ENCODE results near the gene SIX5.
"Not testable (repeated sequence)": the region's sequence is repeated elsewhere in the genome, so short reads cannot be mapped to it uniquely, and the experiment has no call there.

Gene SIX5

DNA sequence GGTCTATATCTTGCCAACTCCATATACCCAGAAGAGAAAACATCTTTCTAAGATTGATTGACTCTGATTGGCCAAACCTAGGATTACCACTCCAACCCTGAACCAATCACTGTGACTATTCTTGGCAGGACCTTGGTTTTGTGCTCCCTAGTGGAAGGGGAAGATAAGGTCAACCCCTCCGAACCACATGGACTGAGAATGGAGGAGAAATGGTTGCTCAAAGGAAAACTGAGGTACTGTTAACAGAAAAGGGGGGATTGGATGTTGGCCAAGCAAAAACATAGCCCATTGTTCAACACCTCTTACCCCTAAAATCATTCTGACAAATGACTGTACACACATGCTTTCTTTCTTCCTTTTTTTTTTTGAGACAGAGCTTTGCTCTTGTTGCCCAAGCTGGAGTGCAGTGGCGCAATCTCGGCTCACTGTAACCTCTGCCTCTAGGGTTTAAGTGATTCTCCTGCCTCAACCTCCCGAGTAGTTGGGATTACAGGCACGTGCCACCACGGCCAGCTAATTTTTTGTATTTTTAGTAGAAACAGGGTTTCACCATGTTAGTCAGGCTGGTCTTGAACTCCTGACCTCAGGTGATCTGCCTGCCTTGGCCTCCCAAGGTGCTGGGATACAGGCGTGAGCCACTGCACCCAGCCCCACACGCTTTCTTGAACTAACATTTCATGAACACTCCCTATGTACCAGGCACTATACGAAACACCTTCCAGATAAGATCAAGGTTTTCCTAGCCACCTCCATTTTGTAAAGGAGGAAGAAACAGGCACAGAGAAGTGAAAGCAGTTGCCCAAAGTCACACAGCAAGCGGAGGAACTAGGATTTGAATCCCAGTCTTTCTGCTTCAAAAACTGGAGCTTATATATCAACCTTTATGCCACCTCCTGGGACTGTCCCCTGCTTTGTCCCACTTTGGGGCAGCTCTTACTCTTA, 29.3 kb downstream of the SIX5 start:
- Histone ChIP-seq H3K4me1 (ENCODE audit: control insufficient read depth in 2 of 2, insufficient read depth in 2 of 2, low read length in 2 of 2) (no peaks in the 10 kb centered on the region), H3K27ac (ENCODE audit: low read depth in 2 of 2, low read length in 2 of 2) (no peak overlapping the region), H3K9me3 (ENCODE audit: control insufficient read depth in 2 of 2, low read length in 2 of 2) (no peaks in the 10 kb centered on the region)

DNA sequence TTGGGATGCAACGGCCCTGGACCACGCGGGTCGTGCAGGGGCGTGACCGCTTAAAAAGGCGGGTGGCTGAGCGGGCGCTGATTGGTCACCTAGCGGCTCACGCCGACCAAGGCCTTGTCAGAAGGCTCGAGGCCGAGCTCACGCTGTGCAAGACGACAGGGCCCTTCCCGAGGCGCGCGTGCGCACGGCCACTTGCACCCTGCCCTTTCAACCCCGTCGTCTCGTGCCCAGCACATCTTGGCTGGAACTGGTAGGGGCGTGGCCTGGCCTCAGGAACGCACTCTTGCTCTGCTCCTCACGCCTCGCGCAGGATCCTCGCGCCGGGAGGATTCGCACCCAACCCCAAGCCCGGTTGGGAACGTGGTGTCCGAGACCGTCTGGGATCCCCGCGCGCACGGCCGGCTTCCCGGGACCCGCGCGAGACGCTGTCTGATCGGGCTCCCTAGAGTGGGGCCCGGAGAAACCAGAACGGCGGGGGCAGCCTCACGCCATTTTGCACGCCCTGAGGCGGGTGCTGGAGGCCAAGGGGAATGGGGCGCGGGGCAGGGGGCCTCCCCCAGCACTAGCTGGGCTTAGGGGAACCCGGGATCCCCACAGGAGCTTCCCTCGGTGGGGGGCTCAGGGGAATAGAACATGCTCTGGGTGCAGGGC, 35.8 kb downstream of the SIX5 start, which contains the start of gene MEIOSIN:
MEIOSIN (plus strand) TSS at position 280 of the 651 bp plus-strand sequence. CDS start 1,938 bp downstream, outside the sequence.
- Histone ChIP-seq H3K9ac (ENCODE audit: low read depth in 1 of 2, low read length in 2 of 2) (no peak within 1 kb of the TSS), H3K27ac (ENCODE audit: low read depth in 2 of 2, low read length in 2 of 2) (no peak within 1 kb of the TSS), H3K4me3 (ENCODE audit: low read length in 2 of 2) (no peak within 1 kb of the TSS), H3K4me1 (ENCODE audit: control insufficient read depth in 2 of 2, insufficient read depth in 2 of 2, low read length in 2 of 2) (peaks cover 7 to 11% of the 10 kb centered on the region in 2 donors), H3K9me3 (ENCODE audit: control insufficient read depth in 2 of 2, low read length in 2 of 2) (no peaks in the 10 kb centered on the region), H3K27me3 (ENCODE audit: control insufficient read depth in 2 of 2, insufficient read depth in 2 of 2, low read length in 2 of 2) (no peaks in the 10 kb centered on the region), H3K36me3 (ENCODE audit: control insufficient read depth in 2 of 2, insufficient read depth in 2 of 2, low read length in 2 of 2) (no peaks in the 10 kb centered on the region)

More for the DNA sequence above, 29.3 kb downstream of the SIX5 start:
- Histone ChIP-seq H3K36me3 (ENCODE audit: control insufficient read depth in 2 of 2, insufficient read depth in 2 of 2, low read length in 2 of 2) (no peaks in the 10 kb centered on the region), H3K9ac (ENCODE audit: low read depth in 1 of 2, low read length in 2 of 2) (no peak overlapping the region), H3K27me3 (ENCODE audit: control insufficient read depth in 2 of 2, insufficient read depth in 2 of 2, low read length in 2 of 2) (no peaks in the 10 kb centered on the region), H3K4me3 (ENCODE audit: low read length in 2 of 2) (no peak overlapping the region)

DNA sequence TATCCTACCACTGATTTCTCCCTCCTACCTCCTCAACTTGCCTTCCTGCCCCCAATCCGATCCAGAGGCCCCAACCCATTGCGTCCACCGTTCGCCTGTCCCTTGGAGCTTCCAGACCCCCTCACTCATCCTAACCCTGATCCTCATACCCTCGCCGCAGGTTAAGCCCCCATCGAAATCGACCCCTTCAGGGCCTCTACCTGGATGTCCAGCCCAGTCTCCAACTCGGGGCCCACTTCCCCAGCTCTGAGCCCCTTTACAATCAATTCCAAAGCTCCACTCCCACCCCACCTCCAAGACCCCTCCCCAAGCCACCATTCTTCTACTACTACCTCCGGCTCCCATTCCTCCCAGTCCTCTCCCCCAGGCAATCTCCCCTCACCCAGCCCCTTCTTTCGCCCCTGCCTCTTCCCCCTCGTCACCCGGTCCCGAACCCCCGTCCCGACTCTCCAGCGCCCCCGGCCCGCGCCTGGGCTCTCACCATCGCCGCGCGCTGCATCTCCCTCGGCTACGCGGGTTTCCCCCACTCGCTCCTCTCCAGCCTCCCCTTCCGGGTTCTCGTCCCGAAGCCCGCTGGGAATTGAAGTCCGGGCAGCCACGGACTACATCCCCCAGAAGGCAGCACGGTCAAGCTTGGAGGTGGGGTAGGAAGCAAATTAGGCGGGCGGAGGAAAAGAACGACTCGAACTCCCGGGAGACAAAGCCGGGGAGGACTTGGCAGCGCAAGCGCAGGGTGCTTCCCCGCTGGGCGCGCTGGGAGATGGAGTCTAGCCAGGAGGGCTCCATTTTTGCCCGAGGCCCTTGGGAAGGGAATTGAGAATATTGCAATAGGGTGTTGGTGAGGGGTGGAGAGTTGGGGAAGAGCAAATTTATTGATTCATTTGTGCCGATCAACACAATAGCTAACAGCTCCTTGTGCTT, 38.4 kb downstream of the SIX5 start, which contains the start of gene FBXO46:
FBXO46 (minus strand) TSS at position 529 of the 921 bp plus-strand sequence. CDS start 17,401 bp downstream, outside the sequence.
- no peaks in the 10 kb centered on the region for H3K9me3 ChIP-seq (ENCODE audit: control insufficient read depth in 2 of 2, low read length in 2 of 2)
- no peaks in the 10 kb centered on the region for H3K27me3 ChIP-seq (ENCODE audit: control insufficient read depth in 2 of 2, insufficient read depth in 2 of 2, low read length in 2 of 2)
- H3K4me3 ChIP-seq (ENCODE audit: low read length in 2 of 2): peak within 1 kb of the TSS; percentile 80 to 86
- H3K27ac ChIP-seq (ENCODE audit: low read depth in 2 of 2, low read length in 2 of 2): peak within 1 kb of the TSS; percentile 68 to 72
- H3K9ac ChIP-seq (ENCODE audit: low read depth in 1 of 2, low read length in 2 of 2): peak within 1 kb of the TSS; percentile 64 to 91
- peaks cover 7 to 11% of the 10 kb centered on the region in 2 donors for H3K4me1 ChIP-seq (ENCODE audit: control insufficient read depth in 2 of 2, insufficient read depth in 2 of 2, low read length in 2 of 2)
- H3K36me3 ChIP-seq (ENCODE audit: control insufficient read depth in 2 of 2, insufficient read depth in 2 of 2, low read length in 2 of 2): no peaks in the 10 kb centered on the region

DNA sequence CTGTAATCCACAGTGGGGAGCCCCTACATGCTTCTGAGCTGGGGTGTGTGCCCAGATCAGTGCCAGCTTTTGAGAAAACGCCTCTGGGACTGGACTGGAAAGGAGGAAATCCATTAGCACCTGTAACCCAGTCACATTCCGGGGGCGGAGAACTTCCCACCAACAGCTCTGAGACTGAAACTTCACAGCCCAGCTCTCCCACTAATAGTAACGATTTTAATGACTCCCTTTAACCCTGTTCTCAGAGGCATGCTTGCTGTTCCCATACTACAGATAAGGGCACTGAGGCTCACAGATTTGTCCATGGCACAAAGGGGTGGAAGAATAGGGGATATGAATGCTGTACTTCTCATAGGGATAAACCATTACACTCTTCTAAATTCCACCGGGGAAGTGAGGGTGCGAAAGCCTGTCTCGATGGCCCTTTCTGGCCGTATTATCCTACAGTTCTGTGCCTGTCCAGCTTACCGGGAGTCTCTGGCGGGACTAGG, 39.2 kb downstream of the SIX5 start:
- no peaks in the 10 kb centered on the region for H3K9me3 ChIP-seq (ENCODE audit: control insufficient read depth in 2 of 2, low read length in 2 of 2)
- no peaks in the 10 kb centered on the region for H3K27me3 ChIP-seq (ENCODE audit: control insufficient read depth in 2 of 2, insufficient read depth in 2 of 2, low read length in 2 of 2)
- H3K36me3 ChIP-seq (ENCODE audit: control insufficient read depth in 2 of 2, insufficient read depth in 2 of 2, low read length in 2 of 2): no peaks in the 10 kb centered on the region
- peak overlapping the region; percentile 64 to 91 for H3K9ac ChIP-seq (ENCODE audit: low read depth in 1 of 2, low read length in 2 of 2)
- H3K27ac ChIP-seq (ENCODE audit: low read depth in 2 of 2, low read length in 2 of 2): peak overlapping the region; percentile 68 to 72
- H3K4me1 ChIP-seq (ENCODE audit: control insufficient read depth in 2 of 2, insufficient read depth in 2 of 2, low read length in 2 of 2): peaks cover 7 to 11% of the 10 kb centered on the region in 2 donors
- H3K4me3 ChIP-seq (ENCODE audit: low read length in 2 of 2): peak overlapping the region; percentile 80 to 86

DNA sequence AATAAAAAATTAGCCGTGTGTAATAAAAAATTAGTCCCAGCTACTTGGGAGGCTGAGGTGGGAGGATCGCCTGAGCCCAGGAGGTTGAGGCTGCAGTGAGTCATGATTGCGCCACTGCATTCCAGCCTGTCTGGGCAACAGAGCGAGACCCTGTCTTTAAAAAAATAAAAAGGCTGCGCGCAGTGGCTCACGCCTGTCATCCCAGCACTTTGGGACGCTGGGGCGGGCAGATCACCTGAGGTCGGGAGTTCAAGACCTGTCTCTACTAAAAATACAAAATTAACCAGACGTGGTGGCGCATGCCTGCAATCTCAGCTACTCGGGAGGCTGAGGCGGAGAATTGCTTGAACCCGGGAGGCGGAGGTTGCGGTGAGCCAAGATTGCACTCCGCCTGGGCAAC, 40.4 kb downstream of the SIX5 start:
- not testable (repeated sequence) for H3K4me3 ChIP-seq (ENCODE audit: low read length in 2 of 2); H3K27me3 ChIP-seq (ENCODE audit: control insufficient read depth in 2 of 2, insufficient read depth in 2 of 2, low read length in 2 of 2); H3K27ac ChIP-seq (ENCODE audit: low read depth in 2 of 2, low read length in 2 of 2); H3K9ac ChIP-seq (ENCODE audit: low read depth in 1 of 2, low read length in 2 of 2); H3K9me3 ChIP-seq (ENCODE audit: control insufficient read depth in 2 of 2, low read length in 2 of 2); H3K36me3 ChIP-seq (ENCODE audit: control insufficient read depth in 2 of 2, insufficient read depth in 2 of 2, low read length in 2 of 2)
- H3K4me1 ChIP-seq (ENCODE audit: control insufficient read depth in 2 of 2, insufficient read depth in 2 of 2, low read length in 2 of 2): peaks cover 7 to 11% of the 10 kb centered on the region in 2 donors

DNA sequence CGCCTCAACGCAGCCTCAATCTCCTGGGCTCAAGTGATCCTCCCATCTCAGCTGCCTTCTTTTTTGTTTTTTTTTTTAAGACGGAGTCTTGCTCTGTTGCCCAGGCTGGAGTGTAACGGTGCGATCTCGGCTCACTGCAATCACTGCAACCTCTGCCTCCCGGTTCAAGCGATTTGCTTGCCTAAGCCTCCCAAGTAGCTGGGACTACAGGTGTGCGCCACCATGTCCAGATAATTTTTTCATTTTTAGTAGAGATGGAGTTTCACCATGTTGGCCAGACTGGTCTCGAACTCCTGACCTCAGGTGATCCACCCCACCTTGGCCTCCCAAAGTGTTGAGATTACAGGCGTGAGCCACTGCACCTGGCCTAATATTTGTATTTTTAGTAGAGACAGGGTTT, 49.0 kb downstream of the SIX5 start:
- H3K4me3 ChIP-seq (ENCODE audit: low read length in 2 of 2): not testable (repeated sequence)

DNA sequence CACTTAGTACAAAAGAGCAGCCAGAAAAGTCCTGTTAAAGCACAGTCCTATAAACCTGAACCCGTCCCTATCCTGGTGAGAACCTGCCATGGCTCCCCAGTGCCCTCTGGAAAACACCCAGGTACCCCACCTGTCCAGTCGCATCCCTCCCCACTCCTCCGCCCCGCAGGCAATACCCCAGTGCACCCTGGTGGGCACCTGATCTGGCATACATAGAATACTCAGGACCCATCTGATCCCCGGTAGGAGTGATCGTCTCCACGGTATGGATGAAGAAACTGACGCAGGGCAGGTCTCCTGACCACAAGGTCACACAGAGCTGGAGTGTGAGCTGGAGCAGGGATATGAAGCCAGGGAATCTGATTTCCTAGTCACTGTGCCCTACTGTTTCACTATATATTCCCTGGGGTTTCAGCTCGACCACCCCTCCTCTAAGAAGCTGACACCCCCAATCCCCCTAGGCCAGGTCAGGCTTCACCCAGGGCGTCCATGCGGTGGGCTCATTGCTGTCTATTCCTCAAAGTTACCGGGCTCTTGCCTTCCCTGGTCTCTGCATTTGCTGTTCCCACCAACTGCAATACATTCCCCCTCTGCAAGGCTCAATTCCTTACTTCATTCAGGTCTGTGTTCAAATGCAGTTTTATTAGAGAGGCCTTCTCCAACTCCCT, 50.9 kb downstream of the SIX5 start:
- Histone ChIP-seq H3K27ac (ENCODE audit: low read depth in 2 of 2, low read length in 2 of 2) (peak overlapping the region; percentile 96 to 97), H3K36me3 (ENCODE audit: control insufficient read depth in 2 of 2, insufficient read depth in 2 of 2, low read length in 2 of 2) (peaks cover 4 to 6% of the 10 kb centered on the region in 2 donors), H3K4me3 (ENCODE audit: low read length in 2 of 2) (peak overlapping the region; percentile 75 to 85), H3K9ac (ENCODE audit: low read depth in 1 of 2, low read length in 2 of 2) (peak overlapping the region; percentile 83 to 89), H3K4me1 (ENCODE audit: control insufficient read depth in 2 of 2, insufficient read depth in 2 of 2, low read length in 2 of 2) (peaks cover 17 to 34% of the 10 kb centered on the region in 2 donors), H3K9me3 (ENCODE audit: control insufficient read depth in 2 of 2, low read length in 2 of 2) (no peaks in the 10 kb centered on the region), H3K27me3 (ENCODE audit: control insufficient read depth in 2 of 2, insufficient read depth in 2 of 2, low read length in 2 of 2) (no peaks in the 10 kb centered on the region)

More for the DNA sequence above, 49.0 kb downstream of the SIX5 start:
- not testable (repeated sequence) for H3K36me3 ChIP-seq (ENCODE audit: control insufficient read depth in 2 of 2, insufficient read depth in 2 of 2, low read length in 2 of 2); H3K27me3 ChIP-seq (ENCODE audit: control insufficient read depth in 2 of 2, insufficient read depth in 2 of 2, low read length in 2 of 2); H3K9ac ChIP-seq (ENCODE audit: low read depth in 1 of 2, low read length in 2 of 2); H3K9me3 ChIP-seq (ENCODE audit: control insufficient read depth in 2 of 2, low read length in 2 of 2)
- H3K27ac ChIP-seq (ENCODE audit: low read depth in 2 of 2, low read length in 2 of 2): peak overlapping the region; percentile 82 to 88
- peaks cover 17 to 36% of the 10 kb centered on the region in 2 donors for H3K4me1 ChIP-seq (ENCODE audit: control insufficient read depth in 2 of 2, insufficient read depth in 2 of 2, low read length in 2 of 2)

DNA sequence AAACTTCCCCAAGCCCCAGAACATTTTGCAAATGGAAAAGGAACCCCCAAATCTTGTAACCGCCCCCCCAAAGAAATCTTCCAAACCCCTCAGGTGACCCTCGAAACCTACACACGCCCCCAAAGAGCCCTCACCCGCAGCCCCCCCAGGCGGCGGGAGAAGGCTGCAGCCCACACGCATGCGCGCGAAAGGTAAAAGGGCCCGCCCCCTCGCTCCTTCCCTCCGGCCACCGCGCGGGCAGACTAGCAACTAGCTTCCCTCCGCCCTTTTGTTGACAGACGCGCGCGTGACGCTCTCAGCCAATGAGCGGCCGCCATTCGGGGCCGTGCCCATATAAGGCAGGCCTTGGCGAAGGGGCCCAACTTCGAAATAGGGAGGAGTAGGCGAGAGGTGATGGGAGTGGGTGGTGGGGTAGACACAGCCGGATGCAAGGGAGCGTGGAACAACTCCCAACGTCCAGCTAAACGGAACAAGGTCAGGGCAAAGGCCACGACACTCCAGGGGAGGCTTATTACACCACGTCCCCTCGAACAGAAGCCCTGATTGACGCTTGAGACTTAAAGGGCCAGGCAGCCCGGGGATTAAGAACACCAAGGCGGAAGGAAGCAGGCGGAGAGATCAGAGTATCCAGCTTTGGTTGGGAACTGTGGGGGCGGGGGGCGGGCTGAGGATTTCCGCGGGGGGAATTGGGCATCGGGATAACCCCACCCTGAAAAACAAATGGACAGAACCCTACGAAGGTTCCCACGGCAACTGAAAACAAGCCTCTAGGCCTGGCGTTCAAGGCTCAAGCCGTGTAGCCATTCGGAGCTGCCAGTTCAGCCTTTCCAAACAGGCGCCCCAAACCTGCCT, 51.7 kb downstream of the SIX5 start:
- Histone ChIP-seq H3K36me3 (ENCODE audit: control insufficient read depth in 2 of 2, insufficient read depth in 2 of 2, low read length in 2 of 2) (peaks cover 2 to 6% of the 10 kb centered on the region in 2 donors), H3K4me3 (ENCODE audit: low read length in 2 of 2) (peak overlapping the region; percentile 75 to 85), H3K27ac (ENCODE audit: low read depth in 2 of 2, low read length in 2 of 2) (peak overlapping the region; percentile 96 to 97), H3K4me1 (ENCODE audit: control insufficient read depth in 2 of 2, insufficient read depth in 2 of 2, low read length in 2 of 2) (peaks cover 17 to 32% of the 10 kb centered on the region in 2 donors), H3K9ac (ENCODE audit: low read depth in 1 of 2, low read length in 2 of 2) (peak overlapping the region; percentile 83 to 89), H3K27me3 (ENCODE audit: control insufficient read depth in 2 of 2, insufficient read depth in 2 of 2, low read length in 2 of 2) (no peaks in the 10 kb centered on the region), H3K9me3 (ENCODE audit: control insufficient read depth in 2 of 2, low read length in 2 of 2) (no peaks in the 10 kb centered on the region)

Data from mucosa of rectum (tissue), 2 donors.